ENCODE measurements around the gene PIH1D1. TPM values are rescaled to one million over a fixed set of nuclear protein-coding genes. Genes with fewer than 3 reads are reported as not detected.

Gene PIH1D1
- total and polyA plus RNA-seq, 2 of the 13 experiments (the other 11 are each of a cell fraction or from before 2014, with no cell fraction given): 110 to 137 TPM

GRCh38 chr19:49487277-49488045 lies 35.8 kb upstream of the PIH1D1 start, which contains the start of gene RPL13A (continued):
- no peak for TF ChIP-seq ZNF407 (CRISPR knock-in tag; IDR thresholded peaks at IDR 0.05; ENCODE audit: not compliant biosample characterization)
- peak; percentile 93 for TF ChIP-seq KLF9 (CRISPR knock-in tag; IDR thresholded peaks at IDR 0.05; ENCODE audit: low read depth)
- no peak for TF ChIP-seq ZNF558 (CRISPR knock-in tag; IDR thresholded peaks at IDR 0.05; ENCODE audit: borderline replicate concordance)
- TF ChIP-seq ATF7-NPFF (CRISPR knock-in tag; IDR thresholded peaks at IDR 0.05; ENCODE audit: low read depth): peak; percentile 62; the same call in 1 of the 2 replicates
- no peak for TF ChIP-seq ESRRA (CRISPR knock-in tag; IDR thresholded peaks at IDR 0.05; ENCODE audit: low read depth)
- TF ChIP-seq, protein P1, sequence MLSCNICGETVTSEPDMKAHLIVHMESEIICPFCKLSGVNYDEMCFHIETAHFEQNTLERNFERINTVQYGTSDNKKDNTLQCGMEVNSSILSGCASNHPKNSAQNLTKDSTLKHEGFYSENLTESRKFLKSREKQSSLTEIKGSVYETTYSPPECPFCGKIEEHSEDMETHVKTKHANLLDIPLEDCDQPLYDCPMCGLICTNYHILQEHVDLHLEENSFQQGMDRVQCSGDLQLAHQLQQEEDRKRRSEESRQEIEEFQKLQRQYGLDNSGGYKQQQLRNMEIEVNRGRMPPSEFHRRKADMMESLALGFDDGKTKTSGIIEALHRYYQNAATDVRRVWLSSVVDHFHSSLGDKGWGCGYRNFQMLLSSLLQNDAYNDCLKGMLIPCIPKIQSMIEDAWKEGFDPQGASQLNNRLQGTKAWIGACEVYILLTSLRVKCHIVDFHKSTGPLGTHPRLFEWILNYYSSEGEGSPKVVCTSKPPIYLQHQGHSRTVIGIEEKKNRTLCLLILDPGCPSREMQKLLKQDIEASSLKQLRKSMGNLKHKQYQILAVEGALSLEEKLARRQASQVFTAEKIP (CRISPR knock-in tag; IDR thresholded peaks at IDR 0.05; ENCODE audit: borderline replicate concordance): no peak
- TF ChIP-seq POGK (CRISPR knock-in tag; conservative IDR thresholded peaks at IDR 0.05): peak; percentile 82
- no peak for TF ChIP-seq ZNF432 (CRISPR knock-in tag; IDR thresholded peaks at IDR 0.05; ENCODE audit: borderline replicate concordance)
- TF ChIP-seq ZNF615 (CRISPR knock-in tag; IDR thresholded peaks at IDR 0.05; ENCODE audit: borderline replicate concordance): peak; percentile 77; the same call in 1 of the 2 replicates
- TF ChIP-seq HNRNPLL (IDR thresholded peaks at IDR 0.05; ENCODE audit: low read depth, low read length, poor library complexity, severe bottlenecking): peak; percentile 80
- peak; percentile 65 for TF ChIP-seq ZNF607 (CRISPR knock-in tag; IDR thresholded peaks at IDR 0.05; ENCODE audit: borderline replicate concordance)
- TF ChIP-seq, protein P2, sequence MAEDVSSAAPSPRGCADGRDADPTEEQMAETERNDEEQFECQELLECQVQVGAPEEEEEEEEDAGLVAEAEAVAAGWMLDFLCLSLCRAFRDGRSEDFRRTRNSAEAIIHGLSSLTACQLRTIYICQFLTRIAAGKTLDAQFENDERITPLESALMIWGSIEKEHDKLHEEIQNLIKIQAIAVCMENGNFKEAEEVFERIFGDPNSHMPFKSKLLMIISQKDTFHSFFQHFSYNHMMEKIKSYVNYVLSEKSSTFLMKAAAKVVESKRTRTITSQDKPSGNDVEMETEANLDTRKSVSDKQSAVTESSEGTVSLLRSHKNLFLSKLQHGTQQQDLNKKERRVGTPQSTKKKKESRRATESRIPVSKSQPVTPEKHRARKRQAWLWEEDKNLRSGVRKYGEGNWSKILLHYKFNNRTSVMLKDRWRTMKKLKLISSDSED (CRISPR knock-in tag; IDR thresholded peaks at IDR 0.05): no peak
- TF ChIP-seq SCMH1 (CRISPR knock-in tag; IDR thresholded peaks at IDR 0.05; ENCODE audit: borderline replicate concordance): no peak
- peak; percentile 80; the same call in 1 of the 2 replicates for TF ChIP-seq ZNF891 (CRISPR knock-in tag; IDR thresholded peaks at IDR 0.05)
